ENCODE measurements around the gene HPGDS. TPM values are rescaled to one million over a fixed set of nuclear protein-coding genes. Genes with fewer than 3 reads are reported as not detected.
"Not testable (repeated sequence)": the region's sequence is repeated elsewhere in the genome, so short reads cannot be mapped to it uniquely, and the experiment has no call there.

Gene HPGDS
- total RNA-seq, 1 donor from 2014 or later = 3.3 TPM

DNA sequence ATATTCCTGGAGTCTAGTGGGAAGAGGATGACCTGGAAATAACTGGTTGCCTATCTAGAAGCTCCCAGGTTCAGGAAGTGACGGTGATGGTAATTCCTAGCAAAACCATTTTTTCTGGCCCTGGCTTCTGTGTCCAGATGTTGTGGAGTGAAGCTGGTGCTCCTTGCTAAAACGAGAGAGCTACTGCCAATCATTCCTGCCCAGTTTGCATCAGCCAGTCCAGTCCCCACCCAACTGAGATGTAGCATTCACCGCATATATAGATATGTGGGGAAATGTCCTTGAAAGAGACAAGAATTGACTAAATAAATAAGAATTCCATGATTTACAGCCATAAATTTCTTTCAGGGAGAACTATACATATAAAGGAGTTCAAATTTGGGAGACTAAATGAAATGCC is 6.3 kb downstream of the HPGDS start:
- DNase-seq (no peak), ATAC-seq (ENCODE audit: poor library complexity) (no peak)
- intact Hi-C loops (cut with DNase I) = no loop called here

DNA sequence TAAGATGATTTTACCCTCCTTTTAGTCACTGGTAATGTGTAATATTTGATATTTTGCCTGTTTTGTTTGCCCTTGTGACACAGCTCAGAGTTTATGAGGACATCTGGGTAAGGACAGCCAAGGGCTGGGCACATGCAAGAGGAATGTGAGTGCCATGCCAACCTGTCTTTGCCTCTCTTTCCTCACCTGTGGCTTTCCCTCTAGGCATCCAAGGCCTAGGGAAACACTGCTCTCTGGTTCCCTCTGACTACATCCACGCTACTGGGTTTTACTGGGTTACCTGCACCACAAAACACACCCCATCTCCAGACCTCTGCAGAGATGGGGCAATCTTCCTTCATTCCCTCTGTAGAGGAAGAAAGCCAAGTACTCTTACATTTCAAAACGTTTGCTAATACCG is 7.7 kb downstream of the HPGDS start:
- DNase-seq = no peak
- intact Hi-C loops (cut with DNase I) = no loop called here
- ATAC-seq (ENCODE audit: poor library complexity) = peak; percentile 69

DNA sequence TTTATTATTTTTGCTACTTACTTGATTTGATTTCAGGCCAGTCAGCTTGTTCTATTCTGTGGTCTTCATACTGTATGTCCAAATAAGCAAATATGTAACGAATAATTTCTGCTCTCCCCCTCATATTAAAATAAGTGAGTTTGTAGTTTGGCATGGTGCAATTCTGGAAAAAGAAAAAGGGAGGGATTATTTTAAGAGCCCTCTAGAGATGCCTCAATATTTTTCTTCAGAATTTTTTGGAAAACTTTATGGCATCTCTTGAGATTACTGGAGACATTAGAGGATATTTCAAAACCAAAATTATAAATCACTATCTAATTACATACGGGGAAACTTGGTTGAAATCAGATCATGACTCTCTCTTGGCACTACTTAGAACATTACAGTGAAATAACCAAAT is 8.2 kb downstream of the HPGDS start:
- DNase-seq = no peak
- no peak for ATAC-seq (ENCODE audit: poor library complexity)
- intact Hi-C loops (cut with DNase I) = no loop called here

DNA sequence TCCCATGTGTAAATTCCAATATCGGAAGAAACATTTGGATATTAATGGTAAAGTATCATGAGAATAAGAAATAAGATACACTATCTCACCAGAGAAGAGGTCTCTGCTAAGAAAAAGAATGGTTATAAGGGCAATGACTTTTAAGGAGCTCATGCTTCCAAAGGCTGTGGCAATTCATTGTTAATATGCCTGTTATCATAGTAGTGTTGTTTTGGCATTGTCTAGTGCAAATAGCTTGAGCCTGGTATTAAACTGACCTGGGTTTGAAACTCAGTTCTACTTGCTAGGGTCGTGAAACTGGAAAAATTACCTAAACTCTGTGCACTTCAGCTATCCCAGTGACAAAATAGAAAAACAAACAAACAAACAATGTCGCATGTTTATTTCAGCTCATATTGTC is 8.8 kb downstream of the HPGDS start:
- no peak for DNase-seq
- intact Hi-C loops (cut with DNase I) = no loop called here
- peak; percentile 60 for ATAC-seq (ENCODE audit: poor library complexity)

DNA sequence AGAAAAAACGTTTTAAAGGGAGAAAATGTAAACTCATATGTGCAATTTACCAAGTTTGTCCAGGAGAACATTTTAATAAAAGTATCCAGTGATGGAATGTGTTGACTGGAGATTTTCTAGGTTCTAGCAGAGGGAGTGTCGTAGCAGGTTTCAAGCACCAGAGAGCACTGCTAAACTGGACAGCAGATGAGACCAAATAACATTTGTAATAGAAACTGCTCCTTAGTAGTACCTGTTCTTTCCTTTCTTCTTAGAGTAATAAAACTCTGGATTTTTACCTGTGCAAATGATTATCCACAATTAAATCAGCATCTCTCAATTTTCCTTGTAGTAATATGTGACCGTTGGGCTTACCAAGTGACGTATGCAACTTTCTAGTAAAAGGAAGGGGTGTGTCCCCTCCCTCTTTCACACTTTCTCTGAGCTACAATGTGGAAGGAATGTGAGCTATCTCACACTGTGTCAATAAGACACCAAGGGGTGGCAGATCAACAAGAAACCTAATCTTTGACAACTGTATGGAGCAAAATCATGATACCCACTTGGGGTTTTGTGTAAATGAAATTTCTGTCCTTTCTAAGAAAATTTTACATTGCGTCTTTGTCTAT is 9.5 kb downstream of the HPGDS start:
- DNase-seq (no peak), ATAC-seq (ENCODE audit: poor library complexity) (peak; percentile 85)
- intact Hi-C loops (cut with DNase I) = no loop called here

DNA sequence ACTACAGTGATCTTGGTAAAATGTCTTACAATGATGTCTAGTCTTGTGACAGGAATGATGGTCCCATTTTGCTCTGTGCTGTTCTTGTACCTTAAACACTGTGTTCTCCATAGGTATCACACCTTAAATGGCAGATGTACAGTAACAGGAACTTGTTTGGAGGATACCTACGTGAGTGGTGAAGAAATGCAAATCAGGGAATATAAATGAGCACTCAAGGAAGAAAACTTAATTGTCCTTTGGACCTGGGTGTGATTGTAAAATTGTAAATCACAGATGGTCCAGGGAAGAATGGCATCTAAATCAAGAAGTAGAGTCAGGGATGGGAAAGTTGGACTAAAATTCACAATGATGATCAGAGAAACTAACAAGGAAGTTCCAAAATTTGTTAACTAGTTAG is 12.7 kb downstream of the HPGDS start:
- intact Hi-C loops (cut with DNase I) = no loop called here
- no peak for ATAC-seq (ENCODE audit: poor library complexity)
- DNase-seq = no peak

DNA sequence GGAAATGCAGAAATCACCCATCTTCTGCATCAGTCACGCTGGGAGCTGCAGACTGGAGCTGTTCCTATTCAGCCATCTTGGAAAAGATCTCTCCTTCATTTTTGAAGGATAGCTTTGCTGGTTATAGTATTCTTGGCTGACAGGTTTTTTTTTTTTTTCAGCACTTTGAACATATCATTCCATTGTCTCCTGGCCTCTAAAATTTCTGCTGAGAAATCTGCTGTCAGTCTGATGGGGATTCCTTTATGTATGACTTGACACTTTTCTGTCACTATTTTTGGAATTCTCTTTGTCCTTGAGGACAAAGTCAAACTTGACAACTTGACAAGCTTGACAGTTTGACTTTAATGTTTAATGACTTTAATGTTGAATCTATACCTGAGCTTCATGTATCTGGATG is 16.8 kb downstream of the HPGDS start:
- ATAC-seq (ENCODE audit: poor library complexity) (no peak), DNase-seq (no peak)
- intact Hi-C loops (cut with DNase I) = no loop called here

DNA sequence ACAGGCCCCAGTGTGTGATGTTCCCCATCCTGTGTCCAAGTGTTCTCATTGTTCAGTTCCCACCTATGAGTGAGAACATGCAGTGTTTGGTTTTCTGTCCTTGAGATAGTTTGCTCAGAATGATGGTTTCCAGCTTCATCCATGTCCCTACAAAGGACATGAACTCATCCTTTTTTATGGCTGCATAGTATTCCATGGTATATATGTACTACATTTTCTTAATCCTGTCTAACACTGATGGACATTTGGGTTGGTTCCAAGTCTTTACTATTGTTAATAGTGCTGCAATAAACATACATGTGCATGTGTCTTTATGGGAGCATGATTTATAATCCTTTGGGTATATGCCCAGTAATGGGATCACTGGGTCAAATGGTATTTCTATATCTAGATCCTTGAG is 22.7 kb downstream of the HPGDS start:
- intact Hi-C loops (cut with DNase I); DNase-seq; ATAC-seq (ENCODE audit: poor library complexity): not testable (repeated sequence)

DNA sequence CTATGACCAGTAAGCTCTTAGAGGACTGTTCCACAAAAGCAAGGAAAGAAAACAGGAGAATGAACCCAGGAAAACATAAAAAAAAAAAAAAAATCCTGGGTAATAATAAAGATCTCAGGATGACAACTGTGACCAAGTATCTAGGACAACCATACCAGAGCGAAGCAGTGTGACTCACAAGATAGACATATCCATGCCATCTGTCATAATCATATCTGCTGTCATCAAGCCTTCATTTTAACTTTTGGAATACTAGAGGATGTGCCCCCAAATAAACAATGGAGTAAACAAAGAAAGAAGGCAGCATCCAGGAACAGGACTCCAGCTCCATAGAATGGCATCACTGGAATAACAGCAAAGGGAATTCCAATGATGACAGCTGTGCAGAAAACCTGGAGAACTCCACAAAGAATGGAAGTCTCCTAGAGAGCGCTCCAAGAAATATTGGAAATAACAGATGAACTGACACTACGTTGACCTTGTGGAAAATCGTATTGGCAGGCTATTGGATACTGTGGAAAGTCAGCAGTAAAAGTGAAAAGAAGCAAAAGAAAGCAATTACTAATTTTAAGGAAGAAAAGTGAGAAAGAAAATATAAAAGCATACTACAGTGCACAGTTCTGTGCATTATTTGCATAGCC is 35.3 kb downstream of the HPGDS start:
- DNase-seq (no peak), ATAC-seq (ENCODE audit: poor library complexity) (no peak)
- intact Hi-C loops (cut with DNase I) = no loop called here

DNA sequence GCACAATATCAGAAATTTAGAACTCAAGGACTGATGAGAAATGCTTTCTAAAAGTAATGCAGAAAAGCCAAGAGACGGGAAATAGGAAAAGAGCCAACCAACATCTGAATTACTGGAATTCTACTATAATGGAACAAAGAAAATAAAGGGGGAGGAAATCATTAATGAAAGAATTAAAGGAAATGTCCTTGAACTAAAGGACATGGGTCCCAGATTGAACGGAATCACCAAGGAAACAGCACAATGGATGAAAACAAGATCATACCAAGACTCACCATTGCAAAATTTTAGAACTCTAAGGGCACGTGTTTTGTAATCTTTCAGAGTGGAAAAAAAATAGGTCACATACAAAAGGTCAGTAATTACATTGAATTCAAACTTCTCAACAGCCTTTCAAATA is 35.9 kb downstream of the HPGDS start:
- DNase-seq (no peak), ATAC-seq (ENCODE audit: poor library complexity) (no peak)
- intact Hi-C loops (cut with DNase I) = no loop called here

DNA sequence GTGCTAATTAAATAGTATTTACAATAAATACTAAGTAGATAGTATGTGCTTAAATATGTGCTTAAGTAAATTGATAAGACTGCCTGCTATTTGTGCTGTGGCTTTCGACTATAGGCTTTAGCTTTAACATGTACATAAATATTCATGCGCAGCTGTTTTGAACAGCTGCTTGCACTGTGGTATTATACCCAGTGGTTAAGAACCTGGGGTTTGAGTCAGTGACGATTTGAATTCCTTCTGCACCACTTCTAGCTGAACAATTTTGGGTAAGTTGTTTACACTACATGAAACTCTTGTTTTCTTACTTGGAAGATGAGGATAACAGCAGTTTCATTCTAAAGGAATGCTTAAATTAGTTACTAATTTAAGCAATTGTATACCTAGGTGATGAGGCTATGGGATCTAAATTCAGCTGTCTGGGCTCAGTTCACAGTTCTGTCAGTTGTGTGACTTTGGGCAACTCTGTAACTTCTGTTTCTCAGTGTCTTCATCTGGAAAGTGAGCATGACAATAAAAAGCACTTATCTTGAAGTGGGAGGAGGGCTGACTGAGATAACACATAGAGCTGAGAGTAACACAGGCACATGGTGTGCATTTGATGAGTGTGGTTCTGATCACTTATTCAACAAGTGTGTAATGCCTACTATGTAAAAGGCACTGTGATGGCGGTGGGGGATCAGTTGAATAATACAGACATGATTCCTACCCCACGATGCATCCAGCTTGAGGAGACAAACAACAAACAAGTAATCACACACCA is 37.0 kb downstream of the HPGDS start:
- ATAC-seq (ENCODE audit: poor library complexity) = peak; percentile 24
- intact Hi-C loops (cut with DNase I) = no loop called here
- DNase-seq = no peak

DNA sequence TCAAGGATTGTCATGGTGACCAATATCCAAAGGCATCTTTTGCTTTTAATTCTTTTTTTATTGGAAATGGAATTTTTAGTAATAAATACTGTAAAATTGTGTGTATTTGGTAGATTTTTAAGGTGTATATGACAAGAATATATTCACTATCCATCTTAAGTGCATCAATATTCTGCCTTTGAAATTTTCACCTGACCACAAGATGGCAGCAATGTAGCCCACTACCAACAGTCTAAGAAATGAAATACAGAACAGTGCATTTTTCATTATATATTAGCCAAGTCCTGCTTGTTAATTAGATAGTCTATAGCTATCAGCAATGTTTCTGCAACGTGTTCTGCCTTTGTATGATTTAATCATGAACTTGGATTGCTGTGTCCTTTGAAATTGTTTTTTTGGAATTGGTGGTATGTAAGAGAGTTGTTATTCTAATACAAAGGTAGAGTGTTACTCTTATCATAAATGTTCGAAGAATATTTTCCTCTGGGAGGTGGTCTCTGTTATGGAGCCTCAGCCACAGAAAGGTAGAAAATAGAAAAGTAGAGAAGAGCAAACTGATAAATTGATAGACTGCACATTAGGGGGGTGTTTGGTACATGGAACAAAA is 38.2 kb downstream of the HPGDS start:
- DNase-seq = no peak
- ATAC-seq (ENCODE audit: poor library complexity) = peak; percentile 63
- intact Hi-C loops (cut with DNase I) = no loop called here

DNA sequence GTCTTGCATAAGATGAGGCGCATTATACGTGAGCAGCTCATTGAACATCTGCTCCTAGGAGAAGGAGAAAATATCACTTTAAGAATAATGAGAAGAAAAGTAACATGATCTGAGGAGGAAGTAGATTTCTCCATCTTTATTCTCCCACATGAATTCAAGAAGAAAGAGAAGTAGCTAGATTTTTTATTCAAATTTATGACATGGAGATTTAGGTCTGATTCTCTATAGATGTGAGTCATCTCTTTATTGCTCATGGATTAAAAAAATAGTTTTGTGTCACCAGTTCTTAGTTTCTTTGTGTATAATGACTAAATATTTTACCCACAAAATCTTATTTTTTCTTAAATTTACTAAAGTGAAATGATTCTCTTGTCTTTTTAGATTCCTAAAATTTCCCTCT is 40.4 kb downstream of the HPGDS start:
- intact Hi-C loops (cut with DNase I) = no loop called here
- no peak for DNase-seq
- no peak for ATAC-seq (ENCODE audit: poor library complexity)

DNA sequence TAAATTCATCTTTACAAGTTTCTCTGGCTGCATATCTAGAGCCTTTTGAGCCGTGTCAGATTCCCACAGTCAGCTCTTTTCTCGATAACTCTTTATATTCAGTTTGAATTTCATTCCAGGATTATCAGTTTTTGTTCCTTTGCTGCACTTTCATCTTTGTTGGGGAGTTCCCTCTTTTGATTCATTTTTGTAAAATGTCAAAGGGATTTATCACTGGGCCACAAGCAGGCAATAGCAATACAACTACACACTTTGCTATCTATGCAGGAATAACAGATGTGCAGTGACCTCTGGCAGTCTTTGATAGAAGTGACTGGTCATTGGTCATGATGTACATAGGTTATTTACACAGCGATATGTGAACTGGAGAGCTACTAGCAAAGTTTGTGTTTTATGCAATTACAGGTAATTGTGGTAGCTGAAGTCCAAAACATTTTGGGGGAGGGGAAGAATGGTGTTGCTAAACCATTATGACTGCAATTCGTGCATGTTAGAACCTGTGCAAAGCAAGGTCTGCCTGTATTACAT is 43.8 kb downstream of the HPGDS start:
- ATAC-seq (ENCODE audit: poor library complexity) (no peak), DNase-seq (no peak)
- intact Hi-C loops (cut with DNase I) = no loop called here

DNA sequence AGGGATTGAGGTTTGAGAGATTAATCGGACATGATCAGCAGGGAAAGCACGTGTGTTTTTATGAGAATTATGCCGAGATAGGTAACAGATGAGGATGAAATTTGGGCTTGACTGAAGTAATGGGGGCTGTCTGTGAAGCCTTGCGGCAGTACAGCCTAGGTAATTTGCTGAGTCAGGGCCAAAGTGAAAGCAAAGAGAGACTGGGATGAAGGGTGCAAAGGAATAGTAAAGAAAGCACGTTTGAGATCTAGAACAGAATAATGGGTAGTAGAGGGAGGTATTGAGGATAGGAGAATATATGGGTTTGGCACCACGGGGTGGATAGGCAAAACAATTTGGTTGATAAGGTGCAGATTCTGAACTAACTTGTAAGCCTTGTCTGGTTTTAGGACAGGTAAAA is 47.2 kb downstream of the HPGDS start:
- DNase-seq; intact Hi-C loops (cut with DNase I); ATAC-seq (ENCODE audit: poor library complexity): not testable (repeated sequence)

DNA sequence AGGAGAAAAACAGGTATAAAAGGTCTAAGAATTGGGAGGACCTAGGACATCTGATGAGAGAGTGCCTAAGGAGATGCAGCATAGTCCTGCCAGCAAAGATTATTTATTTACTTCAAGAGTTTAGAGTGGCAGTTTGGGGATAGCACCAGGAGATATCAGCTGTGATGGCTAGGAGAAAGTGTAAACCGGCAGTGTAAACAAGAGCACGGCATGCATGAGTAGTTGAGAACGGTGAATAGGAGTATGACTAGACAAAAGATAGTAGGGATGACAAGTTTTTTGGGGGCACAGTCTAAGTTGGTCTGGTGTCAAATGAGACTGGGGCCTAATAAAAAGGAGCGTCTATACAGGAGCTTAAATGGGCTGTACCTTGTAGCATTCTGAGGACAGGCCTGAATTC is 48.7 kb downstream of the HPGDS start:
- ATAC-seq (ENCODE audit: poor library complexity); intact Hi-C loops (cut with DNase I); DNase-seq: not testable (repeated sequence)

DNA sequence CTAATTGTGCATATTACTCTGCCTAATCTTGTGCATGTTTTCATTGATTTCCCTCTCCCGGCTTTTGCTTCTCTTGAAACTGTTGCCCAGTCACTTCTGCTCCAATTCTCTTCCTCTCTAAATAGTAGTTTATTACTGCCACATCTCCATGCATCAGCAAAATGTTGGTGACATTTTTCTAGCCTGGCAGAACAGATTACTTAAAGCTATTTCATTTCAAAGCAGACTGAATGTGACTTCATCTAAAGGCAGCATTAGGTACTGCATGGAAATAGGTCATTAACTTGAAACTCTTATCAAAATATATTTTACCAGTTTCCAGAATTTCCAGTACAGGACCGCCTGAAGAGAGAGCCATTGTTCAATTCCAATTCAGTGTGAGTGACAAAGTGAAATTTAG is 52.4 kb downstream of the HPGDS start:
- no peak for DNase-seq
- intact Hi-C loops (cut with DNase I) = no loop called here
- no peak for ATAC-seq (ENCODE audit: poor library complexity)

DNA sequence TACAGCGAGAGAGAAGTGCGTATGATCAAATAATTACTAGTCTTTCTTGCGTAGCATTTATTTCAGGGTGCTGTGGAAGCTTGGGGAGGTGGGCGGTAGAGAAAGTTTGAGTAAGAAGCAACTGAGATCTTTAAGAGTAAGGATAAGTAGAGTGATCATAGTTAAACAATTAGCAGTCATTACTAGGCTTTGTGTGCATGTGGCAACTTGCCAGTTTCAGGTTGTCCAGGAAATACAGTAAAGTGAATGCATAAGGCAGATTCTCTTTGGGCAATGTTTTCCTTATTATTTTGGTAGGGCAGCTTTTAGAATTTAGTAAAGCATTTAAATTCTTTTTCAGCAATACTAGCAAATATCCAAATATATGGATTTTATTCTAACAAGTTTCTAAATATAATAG is 57.0 kb downstream of the HPGDS start:
- no peak for DNase-seq
- no peak for ATAC-seq (ENCODE audit: poor library complexity)
- intact Hi-C loops (cut with DNase I) = no loop called here

DNA sequence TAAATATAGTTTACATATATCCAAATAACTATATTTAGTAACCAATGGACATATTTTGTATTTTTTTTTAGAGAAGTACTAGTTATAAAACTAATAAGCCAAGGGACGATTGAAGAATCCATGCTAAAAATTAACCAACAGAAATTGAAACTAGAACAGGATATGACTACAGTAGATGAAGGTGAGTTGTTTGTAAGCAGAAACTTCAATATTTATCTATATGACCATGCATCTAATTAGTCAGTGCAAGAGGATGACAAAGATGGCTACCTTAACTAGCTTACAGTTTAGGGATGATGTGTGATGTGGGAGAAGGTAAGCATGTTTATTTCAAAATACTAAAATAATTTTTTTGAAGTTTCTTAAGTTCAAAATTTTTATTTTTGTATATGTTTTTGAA is 57.7 kb downstream of the HPGDS start:
- intact Hi-C loops (cut with DNase I) = no loop called here
- no peak for ATAC-seq (ENCODE audit: poor library complexity)
- no peak for DNase-seq

DNA sequence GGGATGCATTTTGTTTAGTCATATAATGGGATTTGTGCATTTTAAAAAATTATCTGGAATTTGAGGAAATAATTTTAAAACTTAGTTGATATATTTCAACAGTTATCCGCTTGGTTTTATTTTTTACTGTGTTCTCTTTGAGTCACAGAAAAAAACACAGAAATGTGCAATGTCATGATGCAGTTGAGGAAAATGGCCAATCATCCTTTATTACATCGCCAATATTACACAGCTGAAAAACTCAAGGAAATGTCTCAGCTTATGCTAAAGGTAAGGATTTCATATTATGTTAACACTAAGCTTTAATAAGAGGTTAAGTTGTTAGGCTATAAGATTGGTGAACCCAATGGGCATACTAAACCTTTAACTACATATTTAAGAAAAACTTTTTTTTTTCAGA is 63.9 kb downstream of the HPGDS start:
- intact Hi-C loops (cut with DNase I) = no loop called here
- no peak for DNase-seq
- no peak for ATAC-seq (ENCODE audit: poor library complexity)

Measured in Right ventricle myocardium superior (tissue), 1 donor.